Activated B cell treated with CpG ODN at 0.5 μM for 24 hours (primary cell): ENCODE data around the gene ARHGAP25. TPM values are rescaled to one million over a fixed set of nuclear protein-coding genes. Genes with fewer than 3 reads are reported as not detected.
A peak's percentile ranks its signal among the peaks of the same experiment; 100 is the strongest.

Experiments
- ATAC-seq: fragments of 200-7000 bp; cut with Tn5 transposase; one replicate; pipeline ENCODE4 v1.10.0; 2021; ENCODE audit warnings: low read depth, mild to moderate bottlenecking, moderate library complexity
- CTCF ChIA-PET: fragments of 350-600 bp; sonication (Branson Sonifier 250); formaldehyde crosslinking; loops from one replicate; lab custom pipeline; 2021; ENCODE audit warnings: antibody characterized with exemption; lab: Charles Lee
- POLR2A ChIA-PET: fragments of 350-600 bp; sonication (Branson Sonifier 250); formaldehyde crosslinking; loops from one replicate; lab custom pipeline; 2021; ENCODE audit warnings: antibody characterized with exemption; lab: Charles Lee
- DNase-seq: peaks from one replicate; pipeline ENCODE4 v3.0.0; 2022
- H3K27ac Mint-ChIP-seq: one replicate; pipeline ENCODE4 v1.8.0; 2020; ENCODE audit warnings: mixed read lengths
- H3K27me3 Mint-ChIP-seq: one replicate; pipeline ENCODE4 v1.8.0; 2021; ENCODE audit warnings: mixed read lengths
- H3K36me3 Mint-ChIP-seq: one replicate; pipeline ENCODE4 v1.8.0; 2021; ENCODE audit warnings: low read depth, mixed read lengths
- H3K4me1 Mint-ChIP-seq: one replicate; pipeline ENCODE4 v1.8.0; 2021; ENCODE audit warnings: mixed read lengths
- H3K4me3 Mint-ChIP-seq: one replicate; pipeline ENCODE4 v1.8.0; 2020; ENCODE audit warnings: mild to moderate bottlenecking, mixed read lengths
- H3K9me3 Mint-ChIP-seq: one replicate; pipeline ENCODE4 v1.8.0; 2020; ENCODE audit warnings: mixed read lengths
- CTCF ChIP-seq: fragments of 200-600 bp; IDR thresholded peaks from one replicate; pipeline ENCODE4 v1.8.0; 2022; ENCODE audit warnings: antibody characterized with exemption, mild to moderate bottlenecking
- intact Hi-C: fragments of 100-400 bp; cut with micrococcal nuclease; formaldehyde crosslinking; loops from one replicate; pipeline ENCODE4 v1.15.1; 2024
- total RNA-seq: library from RNA; stranded (reverse); gene quantifications from 2 replicates; pipeline ENCODE4 v1.2.3, GENCODE V29; 2022

The ARHGAP25 gene
- total RNA-seq, 1 donor from 2014 or later: 336 TPM

GRCh38 chr2:68806511-68807109 is 72.0 kb downstream of the ARHGAP25 start:
- H3K27ac Mint-ChIP-seq: peak overlapping the region; percentile 87
- H3K4me3 Mint-ChIP-seq: no peak overlapping the region
- ATAC-seq: no peak
- peaks cover 14% of the 10 kb centered on the region for H3K36me3 Mint-ChIP-seq
- POLR2A ChIA-PET: interaction anchor here (1.0 to 1.9 kb wide), 4 partner anchors 8 to 32 kb away, joined by 3 to 5 read pairs (median 4); no protein-coding TSS in a partner anchor
- H3K27me3 Mint-ChIP-seq: no peaks in the 10 kb centered on the region
- no peaks in the 10 kb centered on the region for H3K9me3 Mint-ChIP-seq
- CTCF ChIA-PET: interaction anchor here (1.4 kb wide), 1 partner anchor 58 kb away, joined by 5 read pairs; no protein-coding TSS in a partner anchor
- intact Hi-C loops: no loop called here
- no peak for DNase-seq
- no peak for TF ChIP-seq CTCF
- H3K4me1 Mint-ChIP-seq: peaks cover 53% of the 10 kb centered on the region

- CTCF ChIA-PET: interaction anchor here (1.4 kb wide), 2 partner anchors 56 to 59 kb away, joined by 5 to 6 read pairs; no protein-coding TSS in a partner anchor
- intact Hi-C loops: loop anchor here (2.0 kb wide), 1 partner anchor 15 kb away; no protein-coding TSS in a partner anchor
- no peak for DNase-seq
Observed at GRCh38 chr2:68807821-68808266, 73.2 kb downstream of the ARHGAP25 start.

DNA sequence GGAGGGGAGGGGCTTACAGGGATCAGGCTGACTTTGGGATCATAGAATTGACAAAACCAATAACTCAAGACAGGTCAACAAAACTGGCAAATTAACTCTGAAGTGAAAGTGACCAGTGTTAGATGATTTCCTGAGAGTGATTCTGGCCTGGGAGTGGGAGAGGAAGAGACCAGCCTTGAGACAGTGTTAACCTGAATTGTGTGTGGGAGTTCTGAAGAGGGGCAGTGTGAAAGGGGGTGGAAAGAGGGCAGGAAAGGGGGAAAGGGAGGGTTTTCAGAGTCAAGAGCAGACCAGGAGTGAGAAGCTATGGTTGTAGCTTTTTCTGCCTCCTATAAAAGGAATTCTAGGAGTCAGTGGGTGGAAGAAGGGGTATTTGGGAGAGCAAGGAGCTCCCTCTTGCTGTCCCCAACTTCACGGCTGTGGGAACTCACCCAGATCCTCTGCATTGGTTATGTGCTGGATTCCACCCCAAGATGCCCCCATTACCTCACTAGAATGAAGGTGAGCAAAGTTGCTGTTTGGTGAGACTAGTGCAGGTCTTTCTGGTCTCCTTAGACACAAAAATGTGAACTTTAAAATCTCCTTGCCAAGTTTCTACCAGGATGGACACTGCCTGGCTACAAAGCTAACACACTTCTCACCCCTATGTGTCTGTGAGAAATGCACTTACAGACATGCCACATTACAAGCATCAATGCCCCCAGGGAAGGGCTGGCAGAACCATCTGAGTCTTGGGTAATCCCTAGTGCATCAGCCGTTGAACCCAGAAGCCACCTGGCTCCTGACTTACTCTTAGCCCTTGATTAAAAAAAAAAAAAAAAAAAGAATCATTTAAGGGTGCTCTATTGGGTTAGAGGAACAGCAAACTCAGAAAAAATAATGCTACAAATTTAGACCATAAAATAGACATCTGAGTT is 75.0 kb downstream of the ARHGAP25 start:
- ATAC-seq (peak; percentile 94), DNase-seq (no peak)
- Mint-ChIP-seq H3K27me3 (no peaks in the 10 kb centered on the region), H3K36me3 (peaks cover 40% of the 10 kb centered on the region), H3K9me3 (no peaks in the 10 kb centered on the region), H3K27ac (peak overlapping the region; percentile 87), H3K4me1 (peaks cover 64% of the 10 kb centered on the region), H3K4me3 (peak overlapping the region; percentile 42)
- CTCF ChIA-PET: interaction anchor here (0.8 to 1.9 kb wide), 9 partner anchors 17 to 116 kb away, joined by 3 to 13 read pairs (median 4); no protein-coding TSS in a partner anchor
- TF ChIP-seq CTCF: no peak
- intact Hi-C loops: loop anchor here (1.0 to 2.0 kb wide), 6 partner anchors 13 to 100 kb away; no protein-coding TSS in a partner anchor
- POLR2A ChIA-PET: interaction anchor here (0.6 to 3.7 kb wide), 21 partner anchors 8 to 572 kb away, joined by 3 to 46 read pairs (median 4); no protein-coding TSS in a partner anchor

More at GRCh38 chr2:68807821-68808266, 73.2 kb downstream of the ARHGAP25 start:
- Mint-ChIP-seq H3K9me3 (no peaks in the 10 kb centered on the region), H3K27me3 (no peaks in the 10 kb centered on the region), H3K27ac (peak overlapping the region; percentile 87), H3K4me1 (peaks cover 64% of the 10 kb centered on the region), H3K36me3 (peaks cover 27% of the 10 kb centered on the region), H3K4me3 (no peak overlapping the region)
- no peak for ATAC-seq
- POLR2A ChIA-PET: interaction anchor here (0.7 to 1.9 kb wide), 13 partner anchors 8 to 57 kb away, joined by 3 to 9 read pairs (median 3); no protein-coding TSS in a partner anchor
- TF ChIP-seq CTCF: no peak

GRCh38 chr2:68811364-68811763 is 76.8 kb downstream of the ARHGAP25 start:
- Mint-ChIP-seq H3K4me1 (peaks cover 62% of the 10 kb centered on the region), H3K36me3 (peaks cover 55% of the 10 kb centered on the region), H3K9me3 (no peaks in the 10 kb centered on the region), H3K27ac (peak overlapping the region; percentile 87), H3K4me3 (no peak overlapping the region), H3K27me3 (no peaks in the 10 kb centered on the region)
- ATAC-seq: no peak
- no peak for DNase-seq
- intact Hi-C loops: no loop called here
- ChIA-PET CTCF (interaction anchor here (1.2 to 1.8 kb wide), 3 partner anchors 18 to 97 kb away, joined by 5 to 7 read pairs (median 6); no protein-coding TSS in a partner anchor), POLR2A (interaction anchor here (0.6 to 3.7 kb wide), 8 partner anchors 9 to 73 kb away, joined by 3 to 46 read pairs (median 5); no protein-coding TSS in a partner anchor)
- no peak for TF ChIP-seq CTCF
